MM.1S (cell line): ENCODE data around the gene CARD9.
A peak's percentile ranks its signal among the peaks of the same experiment; 100 is the strongest.

ENCODE experiments used
- DNase-seq: peaks from one replicate; pipeline ENCODE4 v3.0.0-alpha.2; 2015
- H2AFZ ChIP-seq: fragments of 300-600 bp; sonication (generic); 2 replicates; pipeline ENCODE4 v1.6.0; 2016; ENCODE audit warnings: antibody characterized with exemption, low read length
- H3F3A ChIP-seq: fragments of 300-600 bp; sonication (generic); 2 replicates; pipeline ENCODE4 v1.6.1; 2016; ENCODE audit warnings: mild to moderate bottlenecking, antibody characterized with exemption, low read length, moderate library complexity, mixed read lengths; ENCODE audit not compliant: insufficient read depth
- H3K27ac ChIP-seq: fragments of 300-600 bp; sonication (generic); 2 replicates; pipeline ENCODE4 v1.5.1; 2016; ENCODE audit warnings: mild to moderate bottlenecking, low read length
- H3K27me3 ChIP-seq: fragments of 300-600 bp; sonication (generic); replicated peaks from 2 replicates; pipeline ENCODE4 v1.6.0; 2016; ENCODE audit warnings: low read length; ENCODE audit not compliant: insufficient read depth
- H3K36me3 ChIP-seq: fragments of 300-600 bp; sonication (generic); replicated peaks from 2 replicates; pipeline ENCODE4 v1.6.1; 2016; ENCODE audit warnings: mild to moderate bottlenecking, low read length, mixed read lengths; ENCODE audit not compliant: insufficient read depth
- H3K4me1 ChIP-seq: fragments of 300-600 bp; sonication (generic); 2 replicates; pipeline ENCODE4 v1.6.1; 2016; ENCODE audit warnings: low read length, mixed read lengths
- H3K4me2 ChIP-seq: fragments of 300-600 bp; sonication (generic); 2 replicates; pipeline ENCODE4 v1.6.0; 2016; ENCODE audit warnings: low read depth, low read length
- H3K4me3 ChIP-seq: fragments of 300-600 bp; sonication (generic); 2 replicates; pipeline ENCODE4 v1.5.1; 2016; ENCODE audit warnings: low read length, mixed read lengths
- H3K79me2 ChIP-seq: fragments of 300-600 bp; sonication (generic); 2 replicates; pipeline ENCODE4 v1.6.1; 2016; ENCODE audit warnings: mixed run types, low read length, mixed read lengths
- H3K9ac ChIP-seq: fragments of 300-600 bp; sonication (generic); 2 replicates; pipeline ENCODE4 v1.6.1; 2016; ENCODE audit warnings: low read length, mixed read lengths
- H3K9me2 ChIP-seq: fragments of 300-600 bp; sonication (generic); replicated peaks from 2 replicates; pipeline ENCODE4 v1.6.1; 2016; ENCODE audit warnings: mild to moderate bottlenecking, low read length, mixed read lengths; ENCODE audit not compliant: insufficient read depth
- H3K9me3 ChIP-seq: fragments of 300-600 bp; sonication (generic); replicated peaks from 2 replicates; pipeline ENCODE4 v1.6.1; 2016; ENCODE audit warnings: mild to moderate bottlenecking, low read length, mixed read lengths; ENCODE audit not compliant: insufficient read depth
- H4K20me1 ChIP-seq: fragments of 300-600 bp; sonication (generic); 2 replicates; pipeline ENCODE4 v1.6.1; 2016; ENCODE audit warnings: mild to moderate bottlenecking, low read length, moderate library complexity, mixed read lengths; ENCODE audit not compliant: insufficient read depth
- CTCF ChIP-seq: fragments of 300-600 bp; sonication (generic); IDR thresholded peaks from 2 replicates; pipeline ENCODE4 v1.5.1; 2016; ENCODE audit warnings: antibody characterized with exemption, low read length, mixed read lengths
- EZH2 ChIP-seq: fragments of 300-600 bp; sonication (generic); optimal IDR thresholded peaks from 2 replicates; pipeline ENCODE3; 2017; ENCODE audit warnings: low read depth, mild to moderate bottlenecking, antibody characterized with exemption, low read length, mixed read lengths
- EZH2phosphoT487 ChIP-seq: fragments of 300-600 bp; sonication (generic); IDR thresholded peaks from 2 replicates; pipeline ENCODE4 v1.6.1; 2018; ENCODE audit warnings: antibody characterized with exemption, low read length

The CARD9 gene

GRCh38 chr9:136318776-136319241 is 54.7 kb downstream of the CARD9 start:
- H3K9me2 ChIP-seq, result no peaks in the 10 kb centered on the region
- DNase-seq, result no peak
- no peak for TF ChIP-seq EZH2
- H3K4me2 ChIP-seq, result no peak overlapping the region
- H3K4me3 ChIP-seq, result no peak overlapping the region
- H3K27ac ChIP-seq, result no peak overlapping the region
- no peaks in the 10 kb centered on the region for H3F3A ChIP-seq
- H4K20me1 ChIP-seq, result no peaks in the 10 kb centered on the region
- no peaks in the 10 kb centered on the region for H3K79me2 ChIP-seq
- H3K36me3 ChIP-seq, result no peaks in the 10 kb centered on the region
- no peaks in the 10 kb centered on the region for H3K4me1 ChIP-seq
- no peak overlapping the region for H3K9ac ChIP-seq
- H3K27me3 ChIP-seq, result peaks cover 97% of the 10 kb centered on the region
- no peak overlapping the region for H2AFZ ChIP-seq
- no peaks in the 10 kb centered on the region for H3K9me3 ChIP-seq

GRCh38 chr9:136318111-136318775 is 55.2 kb downstream of the CARD9 start:
- Histone ChIP-seq H3K4me3 (no peak overlapping the region), H3K9me2 (no peaks in the 10 kb centered on the region), H3K4me2 (no peak overlapping the region), H4K20me1 (no peaks in the 10 kb centered on the region), H3K36me3 (no peaks in the 10 kb centered on the region), H3K9me3 (no peaks in the 10 kb centered on the region), H2AFZ (no peak overlapping the region), H3K27me3 (peaks cover 97% of the 10 kb centered on the region), H3K27ac (no peak overlapping the region), H3K4me1 (no peaks in the 10 kb centered on the region), H3K9ac (no peak overlapping the region), H3F3A (no peaks in the 10 kb centered on the region), H3K79me2 (no peaks in the 10 kb centered on the region)
- DNase-seq, result no peak
- TF ChIP-seq EZH2phosphoT487 (no peak), EZH2 (no peak)

- Histone ChIP-seq H3K79me2 (no peaks in the 10 kb centered on the region), H3K36me3 (no peaks in the 10 kb centered on the region), H3K9me3 (no peaks in the 10 kb centered on the region), H3K4me2 (no peak overlapping the region), H3K4me1 (no peaks in the 10 kb centered on the region), H3K4me3 (no peak overlapping the region), H3K9ac (no peak overlapping the region), H3K27ac (no peak overlapping the region), H2AFZ (no peak overlapping the region), H4K20me1 (no peaks in the 10 kb centered on the region), H3K27me3 (peaks cover 97% of the 10 kb centered on the region), H3F3A (no peaks in the 10 kb centered on the region), H3K9me2 (no peaks in the 10 kb centered on the region)
- TF ChIP-seq EZH2 (peak; percentile 9), CTCF (no peak), EZH2phosphoT487 (no peak)
- DNase-seq, result no peak
These were observed 55.8 kb downstream of the CARD9 start for GRCh38 chr9:136317695-136318094.

GRCh38 chr9:136316896-136317676 is 56.4 kb downstream of the CARD9 start:
- H3K27me3 ChIP-seq, result peaks cover 96% of the 10 kb centered on the region
- no peaks in the 10 kb centered on the region for H3K9me2 ChIP-seq

More at GRCh38 chr9:136316896-136317676, 56.4 kb downstream of the CARD9 start:
- no peaks in the 10 kb centered on the region for H3K9me3 ChIP-seq
- H4K20me1 ChIP-seq, result no peaks in the 10 kb centered on the region
- H3K27ac ChIP-seq, result no peak overlapping the region
- H3K9ac ChIP-seq, result no peak overlapping the region
- no peaks in the 10 kb centered on the region for H3K79me2 ChIP-seq
- no peak for DNase-seq
- no peak overlapping the region for H2AFZ ChIP-seq
- no peaks in the 10 kb centered on the region for H3K4me1 ChIP-seq
- H3K36me3 ChIP-seq, result no peaks in the 10 kb centered on the region
- no peaks in the 10 kb centered on the region for H3F3A ChIP-seq
- H3K4me2 ChIP-seq, result no peak overlapping the region
- H3K4me3 ChIP-seq, result no peak overlapping the region
- TF ChIP-seq EZH2, result no peak
- no peak for TF ChIP-seq EZH2phosphoT487
- TF ChIP-seq CTCF, result no peak
